Neuron (in vitro differentiated cells): Measurements from ENCODE around the gene DOCK3.

Source experiments
- H2AFZ ChIP-seq: one replicate; pipeline ENCODE4 v1.6.1; 2013; ENCODE audit warnings: low read depth, mild to moderate bottlenecking, inconsistent platforms, low read length, moderate library complexity
- H3K27me3 ChIP-seq: one replicate; pipeline ENCODE4 v1.6.1; 2013; ENCODE audit warnings: low read length; ENCODE audit not compliant: insufficient read depth
- H3K36me3 ChIP-seq: one replicate; pipeline ENCODE4 v1.6.1; 2013; ENCODE audit warnings: low read length; ENCODE audit not compliant: insufficient read depth
- H3K4me1 ChIP-seq: one replicate; pipeline ENCODE4 v1.6.1; 2013; ENCODE audit warnings: low read length; ENCODE audit not compliant: insufficient read depth
- H3K4me3 ChIP-seq: 2 replicates; pipeline ENCODE4 v1.5.1; 2013; ENCODE audit warnings: mild to moderate bottlenecking, low read length, moderate library complexity
- H3K9me3 ChIP-seq: one replicate; pipeline ENCODE4 v1.6.1; 2013; ENCODE audit warnings: low read length

Gene DOCK3

DNA sequence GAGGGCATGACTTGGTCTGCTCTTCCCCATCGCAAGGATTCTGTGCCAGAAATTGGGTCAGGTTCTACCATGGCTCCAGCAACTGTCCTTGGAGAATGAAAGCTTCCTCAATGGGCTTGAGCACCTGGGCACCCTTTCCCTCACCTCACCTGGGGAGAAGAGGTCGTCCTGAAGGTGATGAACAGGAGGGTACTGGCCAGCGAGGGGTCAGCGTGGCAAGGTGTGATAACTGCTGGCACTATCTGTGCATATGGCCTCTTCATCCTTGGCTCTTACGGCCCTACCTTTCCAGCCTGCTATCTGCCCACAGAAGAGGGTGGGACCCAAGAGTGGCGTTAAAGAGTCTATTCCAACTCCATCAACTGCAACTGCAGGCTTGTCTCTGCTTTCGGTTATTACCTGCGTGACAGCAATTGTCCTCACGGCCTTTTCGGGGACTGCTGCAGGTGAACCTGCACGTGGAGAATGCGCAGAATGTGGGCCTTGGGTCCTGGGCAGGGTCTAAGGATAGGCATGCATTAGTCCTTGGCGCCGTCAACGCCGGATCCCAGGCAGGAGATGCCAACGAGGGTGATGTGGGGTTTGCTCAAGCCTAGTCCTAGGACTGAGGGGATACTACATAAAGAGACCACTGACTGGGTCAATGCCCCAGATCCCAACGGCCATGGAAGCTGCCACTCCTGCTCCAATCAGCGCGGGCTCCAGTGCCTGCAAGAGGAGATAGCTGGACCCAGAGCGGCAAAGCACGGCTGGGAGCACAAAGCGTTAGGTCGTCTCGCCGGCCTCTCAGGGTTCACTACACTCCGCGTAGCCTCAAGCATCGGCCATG is 715.7 kb downstream of the DOCK3 start:
- H2AFZ ChIP-seq: no peak overlapping the region
- H3K9me3 ChIP-seq: peaks cover 20% of the 10 kb centered on the region
- peak overlapping the region; percentile 42 for H3K4me3 ChIP-seq
- H3K4me1 ChIP-seq: peaks cover 46% of the 10 kb centered on the region
- H3K27me3 ChIP-seq: no peaks in the 10 kb centered on the region
- peaks cover 72% of the 10 kb centered on the region for H3K36me3 ChIP-seq

DNA sequence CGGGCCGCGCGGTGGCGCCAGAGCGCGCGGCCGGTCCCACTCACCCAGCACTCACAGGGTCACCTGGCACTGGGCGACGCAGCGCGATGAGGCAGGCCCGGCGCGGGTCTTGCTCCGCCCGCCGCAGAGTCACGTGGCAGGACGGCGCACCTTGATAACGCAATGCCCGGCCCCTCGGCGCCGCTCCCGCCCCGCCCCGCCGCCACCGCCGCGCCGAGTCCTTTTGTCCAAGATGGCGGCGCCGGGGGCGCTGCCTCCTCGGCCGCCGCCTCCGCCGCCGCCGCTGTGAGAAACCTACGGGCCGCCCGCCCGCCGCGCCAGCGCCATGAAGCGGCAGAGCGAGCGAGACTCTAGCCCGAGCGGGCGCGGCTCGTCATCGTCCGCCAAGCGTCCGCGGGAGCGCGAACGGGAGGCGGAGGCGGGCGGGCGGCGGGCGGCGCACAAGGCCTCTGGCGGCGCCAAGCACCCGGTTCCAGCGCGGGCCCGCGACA is 716.4 kb downstream of the DOCK3 start, which contains the start of gene RBM15B:
RBM15B (plus strand) TSS at position 211 of the 491 bp plus-strand sequence; CDS start at position 326, 115 bp downstream.
- H3K27me3 ChIP-seq: no peaks in the 10 kb centered on the region
- H3K4me1 ChIP-seq: peaks cover 40% of the 10 kb centered on the region
- H3K36me3 ChIP-seq: peaks cover 77% of the 10 kb centered on the region
- H3K9me3 ChIP-seq: peaks cover 20% of the 10 kb centered on the region
- H2AFZ ChIP-seq: no peak within 1 kb of the TSS
- H3K4me3 ChIP-seq: peak within 1 kb of the TSS; percentile 58

DNA sequence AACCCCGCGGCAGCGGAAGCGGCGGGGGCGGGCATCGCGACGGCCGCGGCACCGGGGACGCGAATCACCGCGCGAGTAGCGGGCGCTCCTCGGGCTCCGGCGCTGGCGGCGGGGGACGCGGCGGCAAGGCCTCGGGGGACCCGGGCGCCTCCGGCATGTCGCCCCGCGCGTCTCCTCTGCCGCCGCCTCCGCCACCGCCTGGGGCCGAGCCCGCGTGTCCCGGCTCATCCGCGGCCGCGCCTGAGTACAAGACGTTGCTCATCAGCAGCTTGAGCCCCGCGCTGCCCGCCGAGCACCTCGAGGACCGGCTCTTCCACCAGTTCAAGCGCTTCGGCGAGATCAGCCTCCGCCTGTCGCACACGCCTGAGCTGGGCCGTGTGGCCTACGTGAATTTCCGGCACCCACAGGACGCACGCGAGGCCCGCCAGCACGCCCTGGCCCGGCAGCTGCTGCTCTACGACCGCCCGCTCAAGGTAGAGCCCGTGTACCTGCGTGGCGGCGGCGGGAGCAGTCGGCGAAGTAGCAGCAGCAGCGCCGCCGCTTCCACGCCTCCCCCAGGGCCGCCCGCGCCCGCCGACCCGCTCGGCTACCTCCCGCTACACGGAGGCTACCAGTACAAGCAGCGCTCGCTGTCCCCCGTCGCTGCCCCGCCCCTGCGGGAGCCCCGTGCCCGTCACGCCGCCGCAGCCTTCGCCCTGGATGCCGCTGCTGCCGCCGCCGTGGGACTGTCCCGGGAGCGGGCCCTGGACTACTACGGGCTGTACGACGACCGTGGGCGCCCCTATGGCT is 717.0 kb downstream of the DOCK3 start:
- H3K9me3 ChIP-seq: peaks cover 20% of the 10 kb centered on the region
- H3K4me1 ChIP-seq: peaks cover 35% of the 10 kb centered on the region
- no peak overlapping the region for H2AFZ ChIP-seq
- peak overlapping the region; percentile 58 for H3K4me3 ChIP-seq
- H3K36me3 ChIP-seq: peaks cover 76% of the 10 kb centered on the region
- no peaks in the 10 kb centered on the region for H3K27me3 ChIP-seq

DNA sequence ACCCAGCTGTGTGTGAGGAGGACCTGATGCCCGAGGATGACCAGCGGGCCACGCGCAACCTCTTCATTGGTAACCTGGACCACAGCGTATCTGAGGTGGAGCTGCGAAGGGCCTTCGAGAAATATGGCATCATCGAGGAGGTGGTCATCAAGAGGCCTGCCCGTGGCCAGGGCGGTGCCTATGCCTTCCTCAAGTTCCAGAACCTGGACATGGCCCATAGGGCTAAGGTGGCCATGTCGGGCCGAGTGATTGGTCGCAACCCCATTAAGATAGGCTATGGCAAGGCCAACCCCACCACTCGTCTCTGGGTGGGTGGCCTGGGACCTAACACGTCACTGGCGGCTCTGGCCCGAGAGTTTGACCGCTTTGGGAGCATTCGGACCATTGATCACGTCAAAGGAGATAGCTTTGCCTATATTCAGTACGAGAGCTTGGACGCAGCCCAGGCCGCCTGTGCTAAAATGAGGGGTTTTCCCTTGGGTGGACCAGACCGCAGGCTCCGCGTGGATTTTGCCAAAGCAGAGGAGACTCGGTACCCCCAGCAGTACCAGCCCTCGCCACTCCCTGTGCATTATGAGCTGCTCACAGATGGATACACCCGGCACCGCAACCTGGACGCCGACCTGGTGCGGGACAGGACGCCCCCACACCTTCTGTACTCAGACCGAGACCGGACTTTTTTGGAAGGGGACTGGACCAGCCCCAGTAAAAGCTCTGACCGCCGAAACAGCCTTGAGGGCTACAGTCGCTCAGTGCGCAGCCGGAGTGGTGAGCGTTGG is 717.8 kb downstream of the DOCK3 start:
- Histone ChIP-seq H3K27me3 (no peaks in the 10 kb centered on the region), H3K9me3 (peaks cover 20% of the 10 kb centered on the region), H2AFZ (no peak overlapping the region), H3K36me3 (peaks cover 78% of the 10 kb centered on the region), H3K4me3 (peak overlapping the region; percentile 58), H3K4me1 (peaks cover 39% of the 10 kb centered on the region)

DNA sequence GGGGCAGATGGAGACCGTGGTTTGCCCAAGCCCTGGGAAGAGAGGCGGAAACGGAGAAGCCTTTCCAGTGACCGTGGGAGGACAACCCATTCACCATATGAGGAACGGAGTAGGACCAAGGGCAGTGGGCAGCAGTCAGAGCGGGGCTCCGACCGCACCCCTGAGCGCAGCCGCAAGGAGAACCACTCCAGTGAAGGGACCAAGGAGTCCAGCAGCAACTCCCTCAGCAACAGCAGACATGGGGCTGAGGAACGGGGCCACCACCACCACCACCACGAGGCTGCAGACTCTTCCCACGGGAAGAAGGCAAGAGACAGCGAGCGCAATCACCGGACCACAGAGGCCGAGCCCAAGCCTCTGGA is 718.4 kb downstream of the DOCK3 start:
- H3K36me3 ChIP-seq: peaks cover 74% of the 10 kb centered on the region
- no peak overlapping the region for H3K4me3 ChIP-seq

DNA sequence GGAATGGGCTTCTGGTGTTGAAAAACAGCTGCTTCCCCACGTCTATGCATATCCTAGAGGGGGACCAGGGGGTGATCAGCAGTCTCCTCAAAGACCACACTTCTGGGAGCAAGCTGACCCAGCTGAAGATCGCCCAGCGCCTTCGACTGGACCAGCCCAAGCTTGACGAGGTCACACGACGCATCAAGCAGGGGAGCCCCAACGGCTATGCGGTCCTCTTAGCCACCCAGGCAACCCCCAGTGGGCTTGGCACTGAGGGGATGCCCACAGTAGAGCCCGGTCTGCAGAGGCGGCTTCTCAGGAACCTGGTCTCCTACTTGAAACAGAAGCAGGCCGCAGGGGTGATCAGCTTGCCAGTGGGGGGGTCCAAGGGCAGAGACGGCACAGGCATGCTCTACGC is 718.8 kb downstream of the DOCK3 start:
- H2AFZ ChIP-seq: no peak overlapping the region
- H3K27me3 ChIP-seq: no peaks in the 10 kb centered on the region
- H3K36me3 ChIP-seq: peaks cover 70% of the 10 kb centered on the region
- no peak overlapping the region for H3K4me3 ChIP-seq
- H3K4me1 ChIP-seq: peaks cover 37% of the 10 kb centered on the region
- H3K9me3 ChIP-seq: peaks cover 20% of the 10 kb centered on the region

More for the DNA sequence above, 718.4 kb downstream of the DOCK3 start:
- no peak overlapping the region for H2AFZ ChIP-seq
- peaks cover 20% of the 10 kb centered on the region for H3K9me3 ChIP-seq
- peaks cover 37% of the 10 kb centered on the region for H3K4me1 ChIP-seq
- no peaks in the 10 kb centered on the region for H3K27me3 ChIP-seq

DNA sequence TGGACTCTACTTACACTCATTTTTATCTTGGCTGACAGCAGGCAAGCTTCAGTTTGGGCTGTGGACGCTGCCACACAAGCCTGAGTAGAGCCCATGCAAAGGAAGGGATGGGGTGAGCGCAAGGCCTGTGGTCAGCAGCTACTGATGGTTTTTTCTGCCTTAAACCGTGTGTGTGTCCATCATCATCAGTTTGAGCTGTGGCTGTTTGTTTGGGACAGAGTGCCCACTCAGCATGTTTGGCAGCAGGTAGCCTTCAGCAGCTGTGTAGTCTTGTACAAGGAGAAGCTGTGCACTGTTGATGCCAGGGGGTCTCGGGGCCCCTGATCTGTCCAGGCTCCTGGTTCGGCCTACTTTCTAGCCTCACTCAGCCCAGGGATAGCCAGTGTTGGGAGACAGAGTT is 719.8 kb downstream of the DOCK3 start:
- Histone ChIP-seq H3K27me3 (no peaks in the 10 kb centered on the region), H3K4me1 (peaks cover 40% of the 10 kb centered on the region), H3K36me3 (peaks cover 60% of the 10 kb centered on the region), H3K4me3 (no peak overlapping the region), H3K9me3 (peaks cover 20% of the 10 kb centered on the region), H2AFZ (no peak overlapping the region)

DNA sequence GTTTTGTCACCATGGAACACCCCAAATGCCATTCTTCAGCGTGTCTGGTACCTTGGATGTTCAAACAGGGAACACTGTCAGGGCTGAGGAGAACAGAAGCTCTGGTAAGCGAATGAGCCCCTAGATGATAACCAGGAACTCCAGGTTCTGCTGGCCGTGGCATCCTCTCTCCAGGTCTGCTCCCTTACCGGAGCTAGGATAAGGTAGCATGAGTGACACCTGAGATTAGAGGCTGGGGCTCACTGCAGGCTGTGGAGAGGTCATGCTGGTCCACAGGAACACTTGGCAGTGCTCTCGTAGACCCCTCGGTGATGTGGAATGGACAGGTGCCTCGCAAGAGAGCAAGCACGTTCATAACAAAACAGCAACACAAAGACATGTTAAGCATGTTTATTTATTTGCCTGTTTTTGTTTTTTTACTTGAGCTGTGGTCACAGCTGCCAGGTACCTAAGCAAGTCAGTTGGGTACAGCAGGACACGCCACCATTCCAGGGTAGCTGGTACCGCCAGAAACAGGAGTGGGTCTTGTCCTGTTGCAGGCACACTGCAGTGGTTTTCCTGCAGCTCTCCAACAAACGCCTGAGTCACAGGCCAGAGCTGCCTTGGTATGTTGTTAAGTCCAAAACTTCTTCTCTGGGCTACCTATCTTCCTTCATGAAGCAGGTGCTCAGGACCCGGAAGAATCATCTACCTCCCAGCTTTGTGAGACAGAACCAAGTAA is 720.9 kb downstream of the DOCK3 start:
- H3K36me3 ChIP-seq: peaks cover 57% of the 10 kb centered on the region
- no peak overlapping the region for H2AFZ ChIP-seq
- peaks cover 35% of the 10 kb centered on the region for H3K4me1 ChIP-seq
- H3K4me3 ChIP-seq: no peak overlapping the region
- H3K9me3 ChIP-seq: peaks cover 20% of the 10 kb centered on the region
- no peaks in the 10 kb centered on the region for H3K27me3 ChIP-seq

DNA sequence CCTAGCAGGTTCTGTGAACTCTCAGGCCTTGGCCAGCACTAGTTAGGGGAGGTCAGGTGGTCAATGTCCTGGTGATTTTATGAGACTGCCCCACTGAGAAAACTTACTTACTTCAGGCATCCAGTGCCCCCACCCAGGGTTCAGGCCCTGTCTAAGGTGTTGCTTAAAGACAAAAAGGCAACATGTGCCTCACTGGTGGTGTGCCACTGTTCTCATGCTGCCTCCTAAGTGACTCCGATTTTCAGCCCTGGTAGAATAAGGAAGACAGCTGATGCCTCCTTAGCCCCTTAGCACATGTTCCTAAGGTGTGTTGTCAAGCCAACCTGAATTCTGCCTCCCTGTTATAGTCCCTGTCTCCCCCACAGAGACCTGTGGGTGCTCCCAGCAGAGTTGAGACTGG is 721.7 kb downstream of the DOCK3 start:
- Histone ChIP-seq H3K4me3 (no peak overlapping the region), H3K4me1 (peaks cover 34% of the 10 kb centered on the region), H3K36me3 (peaks cover 61% of the 10 kb centered on the region), H2AFZ (no peak overlapping the region), H3K27me3 (no peaks in the 10 kb centered on the region), H3K9me3 (peaks cover 20% of the 10 kb centered on the region)

DNA sequence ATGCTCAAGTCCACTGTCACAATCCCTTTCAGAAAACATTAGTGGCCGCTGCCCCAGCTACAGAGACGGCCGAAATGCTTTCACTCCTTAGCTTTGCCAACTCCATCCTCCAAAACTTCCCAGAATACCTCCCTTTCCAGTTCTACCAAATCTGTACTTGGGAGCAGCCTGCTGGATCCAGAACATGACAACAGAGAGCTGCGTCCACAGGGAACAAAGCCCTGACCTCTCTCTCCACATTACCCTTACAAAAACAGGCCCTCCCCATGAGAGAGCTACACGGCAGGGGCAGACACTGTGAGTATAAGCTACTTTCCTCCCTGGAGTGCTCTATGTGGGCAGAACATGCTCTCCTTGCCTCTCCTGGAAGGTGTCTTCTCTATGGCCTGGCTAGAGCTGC is 722.7 kb downstream of the DOCK3 start:
- peaks cover 17% of the 10 kb centered on the region for H3K9me3 ChIP-seq
- peaks cover 64% of the 10 kb centered on the region for H3K36me3 ChIP-seq
- H3K27me3 ChIP-seq: no peaks in the 10 kb centered on the region
- H3K4me3 ChIP-seq: no peak overlapping the region
- peaks cover 30% of the 10 kb centered on the region for H3K4me1 ChIP-seq
- H2AFZ ChIP-seq: no peak overlapping the region

DNA sequence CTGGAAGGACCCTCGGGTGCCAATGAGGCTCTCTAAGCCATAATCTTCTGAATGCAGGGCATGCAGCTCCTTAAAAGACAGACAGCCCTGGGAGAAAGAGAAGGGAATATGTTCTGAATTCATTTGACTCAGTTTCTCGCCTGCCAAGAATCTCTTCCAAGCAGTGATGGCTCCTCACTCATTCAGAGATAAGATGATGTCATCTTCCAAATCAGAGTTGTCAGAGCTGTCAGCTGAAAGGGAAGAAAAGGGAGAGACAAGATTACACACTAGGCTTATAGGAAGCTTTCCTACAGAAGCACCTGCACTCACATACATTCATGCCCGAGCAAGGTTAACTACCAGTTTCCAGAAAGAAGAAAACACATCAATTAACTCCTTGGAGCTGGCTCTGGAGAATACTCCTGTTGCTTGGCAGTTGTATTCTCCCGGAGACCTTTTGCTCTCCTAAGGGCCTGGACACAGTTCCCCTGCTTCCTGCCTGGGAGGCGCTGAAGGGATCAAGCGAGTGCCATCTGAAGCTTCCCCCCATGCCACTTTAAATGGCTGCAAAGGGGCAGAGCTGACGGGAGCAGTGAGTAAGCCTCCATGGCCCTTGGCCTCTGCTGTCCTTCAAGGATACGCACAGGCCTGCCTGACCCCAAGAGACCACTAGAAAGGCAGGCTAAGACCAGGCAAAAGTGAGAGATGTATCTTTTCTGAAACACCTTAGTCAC is 724.0 kb downstream of the DOCK3 start:
- H3K4me3 ChIP-seq: no peak overlapping the region
- peaks cover 4% of the 10 kb centered on the region for H3K9me3 ChIP-seq
- H3K4me1 ChIP-seq: peaks cover 18% of the 10 kb centered on the region
- no peaks in the 10 kb centered on the region for H3K27me3 ChIP-seq
- H3K36me3 ChIP-seq: peaks cover 62% of the 10 kb centered on the region
- no peak overlapping the region for H2AFZ ChIP-seq

DNA sequence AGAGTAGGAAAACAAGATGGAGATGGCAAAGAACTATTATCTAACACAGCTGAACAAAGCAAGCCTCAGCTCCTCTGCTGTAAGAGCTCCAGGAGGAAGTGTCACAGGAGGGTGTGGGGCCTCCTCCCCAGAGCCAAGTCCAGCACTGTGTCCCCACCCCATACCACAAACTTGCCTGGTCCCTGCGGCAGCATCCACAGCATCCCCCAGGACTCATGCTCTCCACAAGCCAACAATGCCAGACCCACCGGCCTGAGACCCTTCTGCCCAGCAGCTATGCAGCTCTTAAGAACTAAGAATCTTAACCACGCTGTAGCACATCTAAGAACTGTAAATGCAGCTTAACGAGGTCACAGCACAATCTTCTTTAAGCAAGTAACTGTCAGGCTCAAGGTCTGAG is 725.4 kb downstream of the DOCK3 start:
- Histone ChIP-seq H3K4me3 (no peak overlapping the region), H3K27me3 (no peaks in the 10 kb centered on the region), H2AFZ (no peak overlapping the region), H3K9me3 (no peaks in the 10 kb centered on the region), H3K36me3 (peaks cover 52% of the 10 kb centered on the region), H3K4me1 (peaks cover 13% of the 10 kb centered on the region)
